ENCODE measurements around the gene PROSER3.
"Not testable (repeated sequence)": the region's sequence is repeated elsewhere in the genome, so short reads cannot be mapped to it uniquely, and the experiment has no call there.

PROSER3 gene

DNA sequence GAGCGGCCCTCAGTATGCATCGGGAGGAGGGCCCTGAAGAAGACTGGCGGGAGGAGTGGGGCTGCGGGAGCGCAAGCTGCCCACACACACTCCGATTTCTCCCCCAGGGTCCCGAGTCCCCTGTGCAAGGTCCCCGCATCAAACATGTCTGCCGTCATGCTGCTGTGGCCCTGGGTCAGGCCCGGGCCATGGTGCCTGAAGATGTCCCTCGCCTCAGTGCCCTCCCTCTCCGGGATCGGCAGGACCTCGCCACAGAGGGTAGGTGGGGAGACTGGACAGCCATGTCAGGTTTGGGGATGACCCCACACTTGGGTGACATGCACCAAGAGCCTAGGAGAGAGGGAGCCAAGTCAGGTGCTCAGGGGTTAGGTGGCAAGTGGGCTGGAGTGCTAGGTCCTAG lies 35.5 kb upstream of the PROSER3 start:
- DNase-seq (ENCODE audit: low read depth in 3 of 3, low spot score in 1 of 3) = no peak

GRCh38 chr19:35722897-35723296 lies 35.1 kb upstream of the PROSER3 start:
- no peak for DNase-seq (ENCODE audit: low read depth in 3 of 3, low spot score in 1 of 3)

- no peak for DNase-seq (ENCODE audit: low read depth in 3 of 3, low spot score in 1 of 3)
Measured at GRCh38 chr19:35723671-35724070, 34.3 kb upstream of the PROSER3 start.

- not testable (repeated sequence) for DNase-seq (ENCODE audit: low read depth in 3 of 3, low spot score in 1 of 3)
Measured at GRCh38 chr19:35724132-35724531, 33.8 kb upstream of the PROSER3 start.

DNA sequence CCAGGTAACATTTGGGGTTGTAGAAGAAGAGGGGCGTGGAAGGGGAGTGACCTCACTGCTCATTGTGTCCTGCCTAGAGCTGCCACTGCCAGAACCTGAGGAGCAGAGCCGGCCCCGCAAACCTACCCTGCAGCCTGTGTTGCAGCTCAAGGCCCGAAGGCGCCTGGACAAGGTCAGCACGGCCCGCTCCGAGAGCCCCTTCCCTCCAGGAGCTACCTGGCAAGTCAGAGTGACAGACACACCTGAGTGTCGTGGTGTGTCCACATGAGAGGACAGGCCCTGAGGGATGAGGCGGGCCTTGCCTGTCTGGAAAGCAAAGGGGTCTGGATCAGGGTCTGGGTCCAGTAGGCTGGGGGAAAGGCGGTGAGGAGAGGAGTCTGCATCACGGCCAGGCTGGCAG lies 33.4 kb upstream of the PROSER3 start:
- no peak for DNase-seq (ENCODE audit: low read depth in 3 of 3, low spot score in 1 of 3)

GRCh38 chr19:35725216-35725861 lies 32.6 kb upstream of the PROSER3 start:
- DNase-seq (ENCODE audit: low read depth in 3 of 3, low spot score in 1 of 3) = no peak

GRCh38 chr19:35727053-35727955 lies 30.7 kb upstream of the PROSER3 start:
- DNase-seq (ENCODE audit: low read depth in 3 of 3, low spot score in 1 of 3) = no peak

DNA sequence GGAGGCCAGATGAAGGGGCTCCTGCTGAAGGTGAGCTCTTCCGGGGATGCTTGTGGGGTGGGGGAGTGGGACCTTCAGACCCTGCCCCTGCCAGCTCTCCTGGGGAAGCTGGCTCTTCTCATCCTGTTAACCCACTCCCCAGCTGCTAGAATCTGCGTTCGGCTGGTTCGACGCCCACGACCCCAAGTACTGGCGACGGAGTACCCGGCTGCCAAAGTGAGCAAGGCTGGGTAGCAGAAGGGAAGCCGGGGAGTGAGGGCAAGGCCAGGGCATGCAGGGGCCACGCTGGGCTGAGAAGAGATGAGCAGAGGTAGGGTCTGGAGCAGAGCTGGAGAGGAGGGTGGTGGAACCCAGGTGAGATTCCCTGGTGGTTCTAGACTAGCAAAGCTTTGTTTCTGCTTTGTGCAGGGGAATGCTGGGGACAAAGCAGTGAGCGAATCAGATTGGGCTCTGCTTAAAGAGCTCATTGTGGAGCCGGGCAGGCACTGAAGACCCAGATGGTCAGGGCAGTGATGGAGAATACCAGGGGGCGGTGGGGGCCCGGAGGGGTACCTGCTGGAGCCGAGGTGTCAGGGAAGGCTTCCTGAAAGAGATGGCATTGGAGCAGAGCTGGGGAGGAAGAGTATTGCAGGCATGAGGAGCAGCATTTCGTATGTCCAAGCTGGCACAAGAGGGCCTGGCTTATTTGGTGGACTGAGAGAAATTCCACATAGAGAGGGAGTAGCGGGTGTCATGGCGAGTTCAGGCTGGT lies 29.8 kb upstream of the PROSER3 start:
- DNase-seq (ENCODE audit: low read depth in 3 of 3, low spot score in 1 of 3) = no peak

- DNase-seq (ENCODE audit: low read depth in 3 of 3, low spot score in 1 of 3) = no peak
Measured at GRCh38 chr19:35729021-35729420, 29.0 kb upstream of the PROSER3 start.

DNA sequence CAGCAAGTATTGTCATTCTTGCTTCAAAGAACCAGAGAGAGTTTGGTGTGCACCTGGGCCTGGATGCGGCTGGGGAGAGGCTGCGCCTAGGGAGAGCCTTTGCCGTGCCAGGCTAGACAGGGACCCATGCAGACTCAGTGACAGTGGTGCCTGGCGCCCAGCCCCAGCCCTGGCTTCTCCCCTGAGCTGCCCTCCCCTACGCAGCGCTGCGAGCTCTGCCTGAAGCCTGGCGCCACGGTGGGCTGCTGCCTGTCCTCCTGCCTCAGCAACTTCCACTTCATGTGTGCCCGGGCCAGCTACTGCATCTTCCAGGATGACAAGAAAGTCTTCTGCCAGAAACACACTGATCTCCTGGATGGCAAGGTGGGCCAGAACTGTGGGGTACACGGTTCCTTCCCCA lies 28.2 kb upstream of the PROSER3 start:
- DNase-seq (ENCODE audit: low read depth in 3 of 3, low spot score in 1 of 3) = no peak

GRCh38 chr19:35730326-35730725 lies 27.6 kb upstream of the PROSER3 start:
- no peak for DNase-seq (ENCODE audit: low read depth in 3 of 3, low spot score in 1 of 3)

DNA sequence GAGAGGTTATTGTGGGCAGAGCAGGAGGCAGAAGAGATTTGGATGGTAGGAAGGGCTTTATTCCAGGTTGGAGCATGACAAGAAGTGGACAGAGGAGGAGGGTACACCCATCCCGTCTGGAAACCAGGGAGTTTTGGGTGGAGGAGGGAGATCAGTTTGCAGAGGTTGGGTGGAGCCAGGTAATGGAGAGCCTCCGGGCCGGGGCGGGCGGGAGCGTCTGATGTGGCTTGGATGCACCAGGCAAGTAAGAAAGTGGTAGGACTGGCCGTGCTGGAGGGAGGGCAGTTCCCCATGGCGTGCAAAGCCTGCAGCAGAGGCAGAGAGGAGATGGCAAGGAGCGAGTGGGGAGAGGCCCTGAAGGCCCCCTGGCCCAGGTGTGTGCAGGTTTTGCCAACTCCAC lies 26.6 kb upstream of the PROSER3 start:
- DNase-seq (ENCODE audit: low read depth in 3 of 3, low spot score in 1 of 3) = no peak

- DNase-seq (ENCODE audit: low read depth in 3 of 3, low spot score in 1 of 3) = no peak
Measured at GRCh38 chr19:35731779-35732405, 26.1 kb upstream of the PROSER3 start.

DNA sequence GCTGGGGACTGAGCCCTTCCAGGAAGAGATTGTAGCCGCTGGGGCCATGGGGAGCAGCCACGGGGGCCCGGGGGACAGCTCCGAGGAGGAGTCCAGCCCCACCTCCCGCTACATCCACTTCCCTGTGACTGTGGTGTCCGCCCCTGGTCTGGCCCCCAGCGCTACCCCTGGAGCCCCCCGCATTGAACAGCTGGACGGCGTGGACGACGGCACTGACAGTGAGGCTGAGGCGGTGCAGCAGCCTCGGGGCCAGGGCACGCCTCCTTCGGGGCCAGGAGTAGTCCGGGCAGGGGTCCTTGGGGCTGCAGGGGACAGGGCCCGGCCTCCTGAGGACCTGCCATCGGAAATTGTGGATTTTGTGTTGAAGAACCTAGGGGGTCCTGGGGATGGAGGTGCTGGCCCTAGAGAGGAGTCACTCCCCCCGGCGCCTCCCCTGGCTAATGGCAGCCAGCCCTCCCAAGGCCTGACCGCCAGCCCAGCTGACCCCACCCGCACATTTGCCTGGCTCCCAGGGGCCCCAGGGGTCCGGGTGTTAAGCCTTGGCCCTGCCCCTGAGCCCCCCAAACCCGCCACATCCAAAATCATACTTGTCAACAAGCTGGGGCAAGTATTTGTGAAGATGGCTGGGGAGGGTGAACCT lies 25.3 kb upstream of the PROSER3 start:
- no peak for DNase-seq (ENCODE audit: low read depth in 3 of 3, low spot score in 1 of 3)

DNA sequence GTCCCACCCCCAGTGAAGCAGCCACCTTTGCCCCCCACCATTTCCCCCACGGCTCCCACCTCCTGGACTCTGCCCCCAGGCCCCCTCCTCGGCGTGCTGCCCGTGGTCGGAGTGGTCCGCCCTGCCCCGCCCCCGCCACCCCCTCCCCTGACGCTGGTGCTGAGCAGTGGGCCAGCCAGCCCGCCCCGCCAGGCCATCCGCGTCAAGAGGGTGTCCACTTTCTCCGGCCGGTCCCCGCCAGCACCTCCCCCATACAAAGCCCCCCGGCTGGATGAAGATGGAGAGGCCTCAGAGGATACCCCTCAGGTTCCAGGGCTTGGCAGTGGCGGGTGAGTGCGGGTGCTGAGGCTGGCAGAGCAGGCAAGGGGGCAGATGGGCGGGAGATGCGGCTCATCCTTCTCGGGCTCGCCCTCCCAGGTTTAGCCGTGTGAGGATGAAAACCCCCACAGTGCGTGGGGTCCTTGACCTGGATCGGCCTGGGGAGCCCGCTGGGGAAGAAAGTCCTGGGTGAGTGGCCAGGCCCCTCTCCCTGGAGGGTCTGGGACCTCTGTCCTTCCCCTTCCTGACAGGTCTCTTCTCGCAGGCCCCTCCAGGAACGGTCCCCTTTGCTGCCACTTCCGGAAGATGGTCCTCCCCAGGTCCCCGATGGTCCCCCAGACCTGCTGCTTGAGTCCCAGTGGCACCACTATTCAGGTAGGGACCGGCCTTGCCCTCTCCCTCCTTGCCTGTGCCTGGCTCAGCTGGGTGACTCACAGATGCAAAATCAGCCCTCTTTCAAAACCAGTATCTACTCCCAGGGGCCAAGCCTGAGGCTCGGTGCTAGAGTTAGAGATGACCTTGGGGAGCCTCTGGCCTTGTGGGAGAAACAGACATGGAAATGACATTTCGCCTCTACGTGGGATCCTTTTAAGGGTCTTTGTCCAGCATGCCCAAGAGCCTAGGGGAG lies 24.5 kb upstream of the PROSER3 start:
- no peak for DNase-seq (ENCODE audit: low read depth in 3 of 3, low spot score in 1 of 3)

DNA sequence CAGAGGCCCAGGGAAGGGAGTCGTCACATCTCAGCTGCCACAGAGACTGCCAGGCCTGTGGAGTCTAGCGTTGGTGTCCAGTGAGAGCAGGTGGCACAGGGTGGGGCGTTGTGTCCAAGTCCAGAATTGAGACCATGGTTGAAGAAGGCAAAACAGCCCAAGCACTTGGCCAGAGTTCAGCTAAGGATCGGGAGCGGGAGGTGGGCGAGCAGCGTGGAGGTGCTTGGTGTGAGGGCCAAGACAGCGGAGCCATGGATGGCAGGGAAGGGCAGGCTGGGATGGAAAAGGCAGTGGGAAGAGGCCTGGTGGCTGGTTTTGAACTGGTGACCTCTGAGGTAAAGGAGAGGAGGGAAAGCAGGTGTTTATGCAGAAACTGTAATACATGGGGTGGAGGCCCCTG lies 23.7 kb upstream of the PROSER3 start:
- DNase-seq (ENCODE audit: low read depth in 3 of 3, low spot score in 1 of 3) = no peak

DNA sequence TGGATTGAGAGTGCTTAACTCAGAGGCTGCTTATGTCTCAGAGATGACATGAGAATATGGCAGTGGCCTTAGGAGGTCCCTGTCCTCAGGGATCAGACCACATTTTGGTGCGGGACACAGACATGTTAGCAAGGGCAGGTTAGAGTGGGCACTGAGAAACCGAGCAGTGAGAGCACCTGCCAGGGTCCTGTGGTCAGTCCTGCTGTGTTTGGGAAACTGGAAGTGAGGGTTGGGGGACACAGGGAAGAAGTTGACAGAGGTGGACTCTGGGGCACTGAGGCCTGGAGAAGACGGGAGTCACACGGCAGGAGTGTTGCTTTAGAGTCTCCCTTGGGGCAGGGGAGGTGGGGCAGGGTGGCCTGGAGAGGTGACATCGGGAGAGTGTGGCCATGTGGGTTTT lies 23.1 kb upstream of the PROSER3 start:
- no peak for DNase-seq (ENCODE audit: low read depth in 3 of 3, low spot score in 1 of 3)

DNA sequence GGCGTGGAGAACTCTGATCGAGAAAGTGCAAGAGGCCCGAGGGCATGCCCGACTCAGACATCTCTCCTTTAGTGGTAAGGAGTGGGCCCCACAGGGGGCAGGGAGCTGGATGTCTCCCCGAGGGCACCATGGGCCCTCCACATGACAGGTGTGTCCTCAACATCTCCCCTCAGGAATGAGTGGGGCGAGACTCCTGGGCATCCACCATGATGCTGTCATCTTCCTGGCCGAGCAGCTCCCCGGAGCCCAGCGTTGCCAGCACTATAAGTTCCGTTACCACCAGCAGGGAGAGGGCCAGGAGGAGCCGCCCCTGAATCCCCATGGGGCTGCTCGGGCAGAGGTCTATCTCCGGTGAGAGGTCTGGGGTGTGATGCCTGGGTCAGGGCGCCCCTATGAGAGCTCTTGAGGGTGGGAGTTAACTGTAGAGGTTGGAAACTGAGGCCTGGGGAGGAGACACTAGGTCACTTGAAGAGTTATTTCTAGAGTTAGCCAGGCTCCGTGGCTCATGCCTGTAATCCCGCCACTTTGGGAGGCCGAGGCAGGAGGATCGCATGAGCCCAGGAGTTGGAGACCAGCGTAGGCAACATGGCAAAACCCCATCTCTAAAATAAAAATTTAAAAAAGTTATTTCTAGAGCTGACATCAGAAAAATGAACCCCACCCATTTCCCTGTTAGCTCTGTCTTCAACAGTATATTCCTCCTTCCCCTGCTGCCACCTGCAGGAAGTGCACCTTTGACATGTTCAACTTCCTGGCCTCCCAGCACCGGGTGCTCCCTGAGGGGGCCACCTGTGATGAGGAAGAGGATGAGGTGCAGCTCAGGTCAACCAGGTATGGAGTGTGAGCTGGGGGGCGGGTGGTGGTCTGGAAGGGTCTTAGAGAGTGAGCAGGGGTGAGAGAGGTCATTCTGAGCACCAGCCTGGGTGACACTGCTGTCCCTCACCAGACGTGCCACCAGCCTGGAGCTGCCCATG lies 20.8 kb upstream of the PROSER3 start:
- no peak for DNase-seq (ENCODE audit: low read depth in 3 of 3, low spot score in 1 of 3)

Data from stimulated activated CD4-positive, alpha-beta T cell treated with anti-CD3 and anti-CD28 coated beads, TNF-alpha, amount 100 ng/mL, for 1 hour (primary cell).